GM18520 (cell line): Measurements from ENCODE around the gene PRKCQ.

Experiments used
- ATAC-seq: cut with Tn5 transposase; IDR thresholded peaks from one replicate; pipeline ENCODE4 v1.9.1; 2021; ENCODE audit not compliant: unreplicated experiment

The PRKCQ gene

DNA sequence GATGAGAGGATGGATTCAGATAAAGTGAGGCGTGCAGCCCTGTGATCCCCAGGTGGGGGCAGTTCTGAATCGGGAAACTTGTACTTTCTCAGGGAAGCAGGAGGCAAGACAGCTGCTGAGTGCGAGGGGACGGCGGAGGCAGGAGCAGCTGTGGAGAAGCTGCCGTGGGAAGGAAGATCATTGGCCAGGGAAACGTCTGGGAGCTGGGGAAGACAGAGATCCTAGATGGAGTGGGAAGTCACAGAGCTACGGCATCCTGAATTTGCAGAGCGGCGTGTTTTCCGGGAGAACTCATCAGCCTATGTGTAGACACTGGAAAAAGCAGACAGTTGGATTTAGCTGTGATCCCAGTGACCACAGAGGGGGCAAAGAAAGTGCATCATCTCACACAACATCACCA is 9.2 kb downstream of the PRKCQ start:
- ATAC-seq, result no peak

DNA sequence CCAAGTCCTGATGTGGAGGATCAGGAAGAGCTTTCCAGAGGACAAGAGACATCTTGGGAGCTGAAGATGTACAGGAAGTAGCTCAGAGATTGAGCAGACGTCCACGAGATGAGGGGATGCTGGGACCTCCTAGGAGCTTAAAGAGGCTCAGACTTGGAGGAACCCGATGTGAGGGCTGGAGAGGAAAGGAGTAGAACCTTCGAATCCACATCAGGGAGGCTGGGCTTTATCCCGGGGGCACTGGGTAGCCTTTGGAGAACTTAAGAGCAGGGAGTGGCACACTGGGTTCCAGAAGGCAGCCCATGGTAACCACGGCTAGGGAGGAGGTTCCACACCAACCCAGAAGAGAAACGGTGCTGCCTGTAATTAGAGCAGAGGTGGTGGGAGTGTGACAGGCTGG is 10.8 kb downstream of the PRKCQ start:
- ATAC-seq, result no peak

DNA sequence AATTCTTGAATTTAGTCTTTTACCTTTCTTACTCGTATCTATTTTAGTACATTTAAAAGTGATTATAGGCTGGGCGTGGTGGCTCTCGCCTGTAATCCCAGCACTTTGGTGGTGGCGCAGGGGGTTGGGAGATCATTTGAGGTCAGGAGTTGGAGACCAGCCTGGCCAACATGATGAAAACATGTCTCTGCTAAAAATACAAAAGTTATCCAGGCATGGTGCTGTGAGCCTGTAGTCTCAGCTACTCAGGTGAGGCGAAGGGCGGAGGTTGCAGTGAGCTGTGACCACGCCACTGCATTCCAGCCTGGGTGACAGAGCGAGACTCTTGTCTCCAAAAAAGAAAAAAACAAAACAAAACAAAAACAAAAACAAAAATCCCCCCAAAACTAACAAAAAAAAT is 12.2 kb downstream of the PRKCQ start:
- no peak for ATAC-seq

DNA sequence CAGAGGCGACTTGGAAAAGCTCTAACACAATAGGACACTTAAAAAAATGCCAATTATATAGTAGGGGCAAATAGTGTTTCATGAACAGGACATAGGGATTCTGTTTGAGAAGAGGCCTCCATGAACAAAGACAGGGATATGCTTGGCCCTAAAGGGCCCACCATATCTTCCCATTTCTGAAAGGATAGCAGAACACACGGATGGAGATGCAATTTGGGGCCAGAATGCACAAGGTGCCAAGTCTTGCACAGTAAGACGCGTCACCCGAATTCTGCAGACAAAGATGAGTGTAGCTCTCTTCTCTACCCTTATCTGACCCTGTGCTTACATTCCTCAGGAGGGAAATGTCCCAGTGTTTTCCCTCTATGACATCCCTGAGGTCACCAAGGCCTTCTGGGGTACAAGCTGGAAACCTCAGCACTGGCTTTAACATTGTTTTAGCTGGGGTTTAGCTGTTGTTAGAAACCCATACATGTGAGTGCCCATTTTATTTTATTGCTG is 12.8 kb downstream of the PRKCQ start:
- no peak for ATAC-seq

DNA sequence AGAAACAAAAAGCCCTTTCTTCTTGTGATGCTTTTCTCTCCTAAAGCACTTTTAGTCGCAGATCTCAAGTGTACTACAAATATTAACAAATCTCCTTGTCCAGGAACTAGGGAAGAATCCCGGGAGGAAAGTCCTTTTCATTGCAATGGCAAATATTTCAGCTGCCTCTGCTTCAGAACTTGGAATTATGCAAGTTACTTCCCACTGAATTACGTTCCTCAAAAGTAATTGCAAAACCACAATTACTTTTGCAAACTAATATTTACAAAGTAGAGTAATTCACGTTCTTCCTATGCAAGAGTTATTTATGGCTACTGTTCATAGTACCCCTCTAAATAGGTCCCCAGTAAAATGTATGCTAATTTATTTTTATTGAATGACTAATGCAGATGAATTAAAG is 14.5 kb downstream of the PRKCQ start:
- ATAC-seq, result no peak

DNA sequence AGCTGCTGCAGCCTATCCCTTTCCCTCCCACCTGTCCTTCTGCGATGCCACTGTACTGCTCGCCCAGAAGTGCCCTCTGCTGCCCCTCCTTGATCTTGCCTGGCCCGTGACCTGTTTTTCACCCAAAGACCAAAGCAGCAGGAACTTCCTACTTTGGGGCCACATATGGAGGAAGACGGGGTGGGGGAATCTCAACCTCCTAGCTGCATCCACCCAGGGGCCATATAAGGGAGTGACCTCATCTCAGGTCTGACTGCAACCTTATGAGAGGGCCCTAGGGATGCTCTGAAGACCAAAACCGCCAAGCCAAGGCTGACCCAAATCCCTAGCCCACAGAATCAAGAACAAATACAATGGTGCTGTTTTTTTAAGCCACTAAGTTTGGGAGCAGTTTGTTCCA is 15.7 kb downstream of the PRKCQ start:
- ATAC-seq, result no peak

DNA sequence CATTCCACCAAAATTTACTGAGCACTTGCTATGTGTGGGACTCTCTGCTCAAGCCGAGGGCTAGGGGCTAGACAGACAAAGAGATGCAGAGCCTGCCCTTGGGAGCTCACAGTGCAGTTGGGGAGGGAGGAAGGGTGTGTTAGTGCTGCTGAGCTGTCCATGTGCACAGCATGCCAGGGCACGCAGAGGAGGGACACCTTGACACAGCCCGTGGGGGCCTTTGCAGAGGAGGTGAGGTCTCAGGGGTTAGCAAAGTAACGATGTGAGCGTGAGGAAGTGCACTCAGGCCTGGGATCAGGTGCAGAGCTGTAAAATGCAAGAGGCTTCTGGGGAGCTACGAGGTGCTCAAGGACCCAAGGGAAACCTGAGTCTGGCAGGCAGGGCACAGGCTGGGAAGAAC is 16.3 kb downstream of the PRKCQ start:
- no peak for ATAC-seq

DNA sequence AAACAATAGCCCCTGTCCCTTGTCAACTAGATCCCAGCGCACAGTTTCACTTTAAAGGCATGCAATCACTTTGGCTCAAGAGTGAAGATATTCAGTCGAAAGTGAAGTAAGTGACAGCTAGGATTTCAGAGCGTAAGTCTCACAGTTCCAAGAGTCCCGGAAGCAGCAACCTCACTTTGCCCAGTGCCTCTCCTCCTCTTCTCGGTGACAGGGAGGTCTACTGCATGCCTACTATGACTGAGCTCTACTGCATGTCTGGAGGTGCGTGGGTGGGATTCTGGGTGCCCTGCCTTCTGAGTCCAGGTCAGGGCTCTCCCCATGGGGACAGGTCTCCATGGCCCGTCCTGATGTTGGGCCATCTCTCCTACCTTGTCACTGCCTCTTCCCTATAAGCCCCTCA is 17.0 kb downstream of the PRKCQ start:
- ATAC-seq, result no peak

DNA sequence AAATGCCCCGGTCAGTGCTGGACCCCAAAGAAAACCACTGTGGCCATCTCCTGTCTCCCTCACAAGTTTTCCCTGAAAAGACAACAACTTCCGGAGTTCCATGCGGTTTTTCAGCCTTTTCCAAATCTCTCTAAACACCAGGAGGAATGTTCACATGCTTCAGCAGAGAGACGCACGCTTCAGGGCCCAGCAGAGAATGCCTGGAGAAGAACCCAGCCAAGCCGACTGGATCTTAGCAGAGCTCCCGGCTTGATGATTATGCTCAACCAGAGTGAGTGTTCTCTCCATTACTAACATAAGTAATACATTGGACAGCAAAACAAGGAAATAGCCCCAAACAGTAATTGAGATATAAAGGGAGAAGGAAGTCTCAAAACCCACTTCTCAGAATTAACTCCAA is 17.9 kb downstream of the PRKCQ start:
- ATAC-seq, result no peak

DNA sequence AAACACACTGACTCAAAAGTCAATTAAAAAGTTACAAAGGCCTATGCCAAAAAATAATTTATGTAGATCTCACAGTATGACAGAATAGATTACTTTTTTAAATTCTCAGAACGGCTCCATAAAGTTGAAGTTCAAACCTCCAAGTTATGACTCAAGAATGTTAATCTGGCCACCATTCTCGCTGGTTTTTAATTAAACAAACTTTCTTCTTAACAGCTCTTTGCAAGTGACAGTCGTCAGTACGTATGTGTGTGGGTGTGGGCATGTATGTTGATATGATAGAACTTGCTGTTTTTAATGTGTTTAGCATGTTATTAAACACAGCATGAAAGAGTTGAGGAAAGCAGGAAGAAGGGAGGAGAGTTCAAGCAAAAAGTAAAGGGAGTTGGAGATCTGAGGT is 18.5 kb downstream of the PRKCQ start:
- no peak for ATAC-seq

DNA sequence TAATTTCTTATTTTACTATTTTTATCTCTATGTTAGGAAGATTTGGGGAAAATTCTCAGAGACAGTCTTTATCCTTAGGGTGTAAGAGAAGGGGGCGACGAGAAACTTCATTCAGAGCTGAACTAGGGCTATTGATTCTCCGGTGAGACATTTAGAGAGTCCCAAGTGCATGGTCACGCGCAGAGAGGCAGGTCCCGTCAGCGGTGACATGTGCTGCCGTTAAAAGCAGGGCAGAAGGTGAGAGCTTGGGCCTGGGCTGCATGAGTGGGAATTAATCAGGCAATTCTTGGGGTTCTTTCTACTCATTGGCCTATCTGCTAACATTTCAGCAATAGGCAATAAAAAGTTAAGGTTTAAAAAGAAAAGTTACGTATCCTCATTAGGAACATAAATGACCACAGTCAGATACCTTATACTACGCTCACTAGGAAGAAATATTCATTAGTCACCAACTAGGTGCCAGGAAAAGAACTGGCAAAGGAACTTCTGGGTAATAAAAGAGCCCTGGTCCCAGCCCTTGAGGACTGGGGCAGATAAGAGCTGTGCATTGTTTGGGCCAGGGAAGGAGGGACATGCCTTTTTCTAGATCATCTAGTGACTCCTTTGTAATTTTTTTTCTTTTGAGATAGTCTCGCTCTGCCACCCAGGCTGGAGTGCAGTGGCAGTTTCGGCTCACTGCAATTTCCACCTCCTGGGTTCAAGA is 21.2 kb downstream of the PRKCQ start:
- no peak for ATAC-seq

DNA sequence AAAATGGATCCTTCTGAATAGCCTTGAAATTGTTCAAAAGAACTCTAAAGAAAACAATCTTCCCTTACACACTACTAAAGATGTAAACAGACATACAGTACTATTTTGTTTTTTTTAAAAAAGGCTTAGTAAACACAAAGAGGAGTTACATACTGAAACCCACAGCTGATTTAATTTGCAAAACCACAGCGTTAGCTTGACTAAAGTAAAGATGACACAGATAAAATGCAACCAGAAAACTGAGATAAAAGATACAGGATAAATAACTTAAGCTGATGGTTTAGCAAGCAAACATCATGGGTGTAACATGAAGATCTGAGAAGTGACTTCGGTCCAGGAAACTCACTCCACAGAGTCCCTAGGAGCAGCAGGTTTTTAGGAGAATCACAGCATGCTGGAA is 21.8 kb downstream of the PRKCQ start:
- ATAC-seq, result no peak

DNA sequence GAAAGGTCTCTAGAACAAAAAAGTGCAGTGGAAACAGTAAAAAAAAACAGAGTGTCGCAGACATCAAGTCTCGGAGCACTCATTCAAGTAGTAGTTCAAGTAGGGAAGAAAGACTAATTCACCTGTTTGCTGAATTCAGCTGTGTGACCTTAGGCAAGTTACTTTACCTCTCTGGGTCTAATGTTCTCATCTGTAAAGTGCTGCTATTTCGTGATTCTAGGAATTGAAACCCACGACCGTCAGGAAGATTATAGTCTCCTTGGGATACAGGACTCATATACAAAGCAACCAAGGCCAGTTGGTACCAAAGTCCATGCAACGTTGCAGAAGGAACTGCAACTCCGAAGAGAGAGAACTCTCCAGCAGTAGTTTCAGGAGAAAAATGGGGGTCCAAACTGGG is 26.1 kb downstream of the PRKCQ start:
- no peak for ATAC-seq

DNA sequence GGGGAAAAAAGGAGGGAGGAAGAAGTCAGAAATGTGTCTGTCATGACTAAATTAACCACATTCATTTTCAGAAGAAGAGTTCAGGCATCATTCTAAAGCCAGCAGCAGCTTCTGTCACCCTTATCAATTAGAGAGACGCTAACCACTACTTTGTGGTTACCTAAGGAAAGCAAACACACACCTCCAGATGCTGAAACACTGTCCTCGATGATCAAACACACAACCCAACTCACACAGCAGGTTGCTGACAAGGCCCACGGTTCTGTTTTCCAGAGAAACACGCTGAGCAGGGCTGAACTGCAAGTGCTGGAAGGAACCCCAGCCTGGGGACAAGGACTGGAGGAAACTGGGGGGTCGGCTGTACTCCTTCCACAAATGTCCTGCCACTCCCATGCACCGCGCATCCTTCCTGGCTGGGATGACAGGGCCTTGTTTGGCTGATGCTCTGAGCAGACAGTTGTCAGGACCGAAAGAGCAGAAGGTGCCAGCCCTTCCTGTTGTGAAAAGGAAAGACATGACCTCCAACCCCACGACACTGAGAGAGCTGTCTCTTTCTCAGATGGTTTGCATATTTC is 36.6 kb downstream of the PRKCQ start:
- no peak for ATAC-seq

DNA sequence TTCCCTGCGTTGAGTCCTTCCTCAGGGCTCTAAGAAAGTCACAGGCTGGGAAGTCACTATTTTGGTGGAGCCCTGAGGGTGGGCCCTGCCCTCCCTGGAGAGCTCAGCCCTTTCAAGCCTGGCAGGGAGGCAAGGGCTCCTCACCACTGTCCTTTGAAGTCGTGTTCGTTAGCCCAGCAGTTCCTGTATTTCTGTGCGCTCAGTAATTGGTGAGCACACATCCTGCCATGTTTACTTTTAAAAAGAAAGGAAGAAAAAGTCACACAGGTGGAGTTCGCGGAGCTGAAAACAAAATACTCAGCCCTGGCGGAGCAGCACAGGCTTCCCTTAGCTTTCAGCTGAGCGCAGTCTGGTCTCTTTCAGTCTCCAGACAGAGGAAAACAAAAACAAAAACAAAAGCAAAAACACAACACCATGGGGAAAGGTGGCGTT is 37.1 kb downstream of the PRKCQ start:
- no peak for ATAC-seq

DNA sequence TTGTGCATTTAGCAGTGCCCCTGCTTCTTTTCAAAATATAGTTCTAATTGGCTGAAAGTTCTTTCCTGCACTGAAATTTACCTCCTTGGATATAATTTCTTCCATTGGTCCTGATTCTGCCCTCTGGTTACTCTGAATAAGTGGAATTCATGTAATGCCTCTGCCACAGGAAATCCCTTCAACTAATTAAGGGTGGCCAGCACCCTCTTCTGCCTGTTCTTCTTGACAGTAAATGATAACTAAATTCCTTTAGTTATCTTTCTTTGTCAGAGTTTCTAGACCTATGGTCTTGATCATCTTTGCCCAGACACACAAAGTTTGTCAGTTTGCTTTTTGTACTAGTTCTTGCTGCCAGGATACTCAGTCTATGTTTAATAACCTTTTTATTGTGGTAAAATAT is 40.2 kb downstream of the PRKCQ start:
- ATAC-seq, result no peak

DNA sequence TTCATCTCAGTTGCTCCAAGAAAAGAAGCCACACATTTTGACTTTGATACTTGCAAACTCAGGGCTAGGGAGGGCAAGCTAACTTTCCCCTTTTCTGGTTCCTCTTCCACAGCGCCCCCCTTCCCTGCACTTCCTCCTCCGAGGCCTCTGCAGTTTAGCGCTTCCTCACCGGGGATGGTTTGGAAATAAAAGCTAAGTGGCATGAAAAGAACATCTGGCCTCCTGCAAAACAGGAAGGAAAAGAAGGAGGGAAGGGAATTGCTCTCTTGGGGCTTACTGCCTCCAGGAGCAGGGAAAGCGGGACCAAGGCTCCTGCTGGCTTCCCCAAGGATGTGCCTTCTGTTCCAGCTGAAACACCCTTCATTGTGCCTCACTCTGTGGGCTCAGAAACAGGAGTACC is 42.3 kb downstream of the PRKCQ start:
- no peak for ATAC-seq

DNA sequence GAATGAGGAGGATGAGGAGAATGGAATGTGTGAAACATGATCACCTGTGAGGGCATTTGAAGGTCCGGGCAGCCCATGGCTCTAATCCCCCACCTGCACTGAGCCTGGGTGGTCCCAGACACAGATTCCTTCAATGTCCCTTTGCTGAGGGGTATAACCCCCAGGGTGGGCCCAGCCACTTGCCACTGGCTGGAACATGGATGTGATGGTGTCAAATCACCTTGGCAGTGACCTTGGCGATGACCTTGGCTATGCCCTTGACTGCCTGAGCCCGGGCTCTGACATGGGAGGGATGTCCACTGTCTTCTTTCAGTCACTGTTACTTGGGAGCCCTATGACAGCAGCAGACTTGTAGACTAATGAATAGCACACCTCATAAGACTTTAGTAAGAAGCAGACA is 44.0 kb downstream of the PRKCQ start:
- ATAC-seq, result no peak

DNA sequence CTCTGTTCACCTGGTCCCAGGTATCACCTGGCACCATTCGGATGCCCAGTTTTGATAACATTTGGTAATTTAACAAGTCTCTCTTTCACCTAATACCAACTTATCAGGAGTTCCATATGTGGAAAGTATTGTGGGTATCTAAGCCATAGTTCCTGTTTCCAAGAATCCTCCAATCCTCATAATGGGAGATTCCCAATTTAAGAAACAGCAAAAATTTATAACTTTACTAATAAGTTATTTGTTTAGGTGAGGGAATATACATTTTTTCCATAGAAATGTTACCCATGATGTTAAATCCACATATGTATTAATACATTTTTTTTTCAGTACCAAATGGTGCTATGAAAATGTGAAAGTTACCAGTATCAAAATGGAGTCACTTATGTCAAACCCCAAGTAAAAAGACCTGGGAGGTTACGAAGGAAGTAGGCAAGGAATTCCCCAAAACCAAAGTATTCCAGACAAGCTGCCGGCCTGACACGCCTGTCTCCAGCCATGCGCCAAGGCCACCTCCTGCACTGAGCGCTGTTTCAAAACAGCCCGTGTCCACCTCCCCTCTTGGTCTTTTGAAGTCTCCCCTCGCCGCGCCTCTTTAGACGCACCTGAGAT is 44.8 kb downstream of the PRKCQ start:
- no peak for ATAC-seq

DNA sequence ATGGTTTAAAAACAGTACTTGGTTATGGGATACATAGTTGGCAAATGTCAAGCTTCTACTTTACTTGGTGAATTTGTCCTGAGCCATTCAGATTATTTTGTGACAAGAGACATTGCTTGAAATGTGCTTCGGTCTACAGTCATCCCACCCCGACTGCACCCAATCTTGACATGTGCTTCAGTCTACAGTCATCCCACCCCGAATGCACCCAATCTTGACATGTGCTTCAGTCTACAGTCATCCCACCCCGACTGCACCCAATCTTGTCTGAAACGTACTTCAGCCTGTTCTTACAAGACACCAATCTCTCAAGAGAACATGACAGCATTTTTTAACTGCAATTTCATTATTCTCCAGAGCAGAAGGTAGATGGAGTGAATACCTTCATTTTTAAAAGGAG is 47.8 kb downstream of the PRKCQ start:
- ATAC-seq, result no peak

DNA sequence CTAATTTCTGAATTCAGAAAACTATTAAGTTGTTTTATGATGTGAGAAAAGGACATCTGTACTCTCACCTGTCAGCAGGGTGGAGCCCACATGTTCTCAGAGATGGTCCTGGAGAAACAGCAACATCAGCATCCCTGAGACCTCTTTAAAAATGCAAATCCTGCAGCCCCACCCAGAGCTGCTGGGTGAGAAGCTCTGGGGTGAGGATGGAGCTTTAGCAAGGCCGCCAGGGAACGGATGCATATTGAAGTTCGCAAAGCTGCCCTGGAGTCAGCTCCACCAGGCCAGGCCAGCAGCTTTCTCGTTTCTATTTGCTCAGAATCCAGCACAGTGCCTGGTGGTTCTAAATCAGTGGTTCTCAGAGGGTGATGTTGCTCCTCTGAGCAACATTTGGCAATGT is 49.1 kb downstream of the PRKCQ start:
- ATAC-seq, result no peak

DNA sequence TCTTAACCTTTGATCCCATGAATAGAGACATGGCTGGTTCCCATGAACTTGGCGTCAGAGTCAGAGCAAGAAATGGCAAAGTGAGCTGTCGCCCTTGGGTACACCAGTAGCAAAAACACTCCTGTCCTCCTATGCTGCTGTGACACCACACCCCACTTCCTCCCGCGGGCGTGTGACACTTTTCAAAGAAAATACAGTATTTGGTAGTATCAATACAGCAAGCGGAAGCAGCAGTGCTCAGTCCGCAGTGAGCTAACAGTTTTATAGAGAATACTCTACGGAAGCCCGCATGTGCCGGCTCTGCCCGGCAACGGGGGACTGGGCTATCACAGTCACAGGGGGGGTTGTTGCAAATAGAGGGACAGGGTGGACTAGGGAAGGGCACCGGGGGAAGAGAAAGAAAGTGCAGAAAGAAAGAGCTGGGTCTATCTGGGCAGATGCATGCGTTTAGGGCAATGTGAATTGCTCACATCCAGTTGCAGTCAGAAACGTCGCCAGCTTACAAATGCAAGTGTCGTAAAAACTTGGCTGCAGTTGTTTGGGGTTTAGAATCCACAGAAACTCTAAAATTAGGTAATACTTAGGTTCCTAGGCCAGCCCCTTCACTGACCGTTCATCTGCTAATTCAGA is 49.8 kb downstream of the PRKCQ start:
- no peak for ATAC-seq
